22Rv1 (cell line): Measurements from ENCODE around the gene MSGN1.
"Not testable (repeated sequence)": the region's sequence is repeated elsewhere in the genome, so short reads cannot be mapped to it uniquely, and the experiment has no call there.

Experiments used
- H3K27ac ChIP-seq: fragments of 450-650 bp; 2 replicates; pipeline ENCODE4 v1.5.1; 2017
- CTCF ChIP-seq: fragments of 450-650 bp; IDR thresholded peaks from 2 replicates; pipeline ENCODE4 v1.5.1; 2017; ENCODE audit warnings: mild to moderate bottlenecking
- ZFX ChIP-seq: fragments of 450-650 bp; IDR thresholded peaks from 2 replicates; pipeline ENCODE4 v1.6.1; 2017; ENCODE audit warnings: antibody characterized with exemption, borderline replicate concordance

Gene MSGN1

GRCh38 chr2:17821080-17821479 is 4.8 kb downstream of the MSGN1 start:
- TF ChIP-seq CTCF (no peak), ZFX (no peak)
- H3K27ac ChIP-seq: no peak overlapping the region

- TF ChIP-seq CTCF (no peak), ZFX (no peak)
- H3K27ac ChIP-seq: no peak overlapping the region
Measured at GRCh38 chr2:17821535-17822444, 5.5 kb downstream of the MSGN1 start.

GRCh38 chr2:17822445-17823117 is 6.3 kb downstream of the MSGN1 start:
- H3K27ac ChIP-seq: no peak overlapping the region
- TF ChIP-seq ZFX: no peak
- no peak for TF ChIP-seq CTCF

- not testable (repeated sequence) for H3K27ac ChIP-seq
Measured at GRCh38 chr2:17823646-17824045, 7.4 kb downstream of the MSGN1 start.

- no peak overlapping the region for H3K27ac ChIP-seq
- TF ChIP-seq ZFX: no peak
Measured at GRCh38 chr2:17827316-17827715, 11.1 kb downstream of the MSGN1 start.

- no peak overlapping the region for H3K27ac ChIP-seq
Measured at GRCh38 chr2:17827785-17828184, 11.5 kb downstream of the MSGN1 start.

GRCh38 chr2:17830053-17831034 is 14.1 kb downstream of the MSGN1 start:
- H3K27ac ChIP-seq: no peak overlapping the region
- TF ChIP-seq CTCF (peak; percentile 97), ZFX (no peak)

More at GRCh38 chr2:17827785-17828184, 11.5 kb downstream of the MSGN1 start:
- TF ChIP-seq ZFX (no peak), CTCF (no peak)
